IMR-90 (cell line): Measurements from ENCODE around the gene ZNF766. TPM values are rescaled to one million over a fixed set of nuclear protein-coding genes. Genes with fewer than 3 reads are reported as not detected.

Experiments
- ATAC-seq: fragments of 200-7000 bp; cut with Tn5 transposase; 2 replicates; pipeline ENCODE4 v1.9.1; 2020; ENCODE audit warnings: low read depth, mild to moderate bottlenecking, moderate library complexity
- BruUV-seq: library from RNA; stranded (reverse); fragments of 400-500 nt; replicated peaks from 2 replicates; lab custom pipeline; 2021; lab: Mats Ljungman, UMichigan
- CTCF ChIA-PET: fragments of 300-600 bp; formaldehyde crosslinking; extraction: SDS; loops from one replicate; lab custom pipeline; 2021; ENCODE audit warnings: antibody characterized with exemption; lab: Yijun Ruan, JAX
- POLR2A ChIA-PET: fragments of 300-600 bp; sonication (Branson Sonifier 250); formaldehyde crosslinking; loops from one replicate; lab custom pipeline; 2022; ENCODE audit warnings: antibody characterized with exemption; ENCODE audit not compliant: unreplicated experiment; lab: Charles Lee
- DNase-seq: peaks from one replicate; pipeline ENCODE4 v3.0.0; 2013
- H2AFZ ChIP-seq: replicated peaks from 2 replicates; pipeline ENCODE3; 2013; ENCODE audit warnings: low read length, mild to moderate bottlenecking; ENCODE audit not compliant: poor library complexity
- H2AK5ac ChIP-seq: 2 replicates; pipeline ENCODE4 v1.6.1; 2013; ENCODE audit warnings: low read depth, low read length, inconsistent platforms
- H2AK9ac ChIP-seq: replicated peaks from 2 replicates; pipeline ENCODE3; 2013; ENCODE audit warnings: mild to moderate bottlenecking, low read depth, low read length, moderate library complexity; ENCODE audit not compliant: poor library complexity
- H2BK120ac ChIP-seq: 2 replicates; pipeline ENCODE4 v1.6.1; 2013; ENCODE audit warnings: low read depth, low read length, inconsistent platforms
- H2BK15ac ChIP-seq: 3 replicates; pipeline ENCODE4 v1.6.1; 2013; ENCODE audit warnings: low read depth, low read length, inconsistent platforms
- H2BK20ac ChIP-seq: 2 replicates; pipeline ENCODE4 v1.6.1; 2013; ENCODE audit warnings: low read depth, mild to moderate bottlenecking, inconsistent platforms, low read length, moderate library complexity
- H2BK5ac ChIP-seq: 2 replicates; pipeline ENCODE4 v1.6.1; 2013; ENCODE audit warnings: mild to moderate bottlenecking, low read depth, low read length, inconsistent platforms; ENCODE audit not compliant: poor library complexity, severe bottlenecking
- H3K14ac ChIP-seq: replicated peaks from 2 replicates; pipeline ENCODE4 v1.6.1; 2013; ENCODE audit warnings: low read depth, low read length, inconsistent platforms
- H3K18ac ChIP-seq: 2 replicates; pipeline ENCODE4 v1.6.1; 2013; ENCODE audit warnings: low read depth, low read length, control low read depth
- H3K23ac ChIP-seq: 2 replicates; pipeline ENCODE4 v1.6.1; 2013; ENCODE audit warnings: low read depth, low read length, inconsistent platforms
- H3K27ac ChIP-seq: 2 replicates; pipeline ENCODE4 v1.5.1; 2013; ENCODE audit warnings: mild to moderate bottlenecking, control low read depth, low read length; ENCODE audit not compliant: insufficient read depth
- H3K27me3 ChIP-seq: 2 replicates; pipeline ENCODE4 v1.6.1; 2013; ENCODE audit warnings: low read length; ENCODE audit not compliant: control insufficient read depth, insufficient read depth
- H3K36me3 ChIP-seq: 2 replicates; pipeline ENCODE4 v1.6.1; 2013; ENCODE audit warnings: low read length, mixed read lengths; ENCODE audit not compliant: control insufficient read depth, insufficient read depth
- H3K4ac ChIP-seq: 2 replicates; pipeline ENCODE4 v1.6.1; 2013; ENCODE audit warnings: low read depth, low read length, inconsistent platforms
- H3K4me1 ChIP-seq: 2 replicates; pipeline ENCODE4 v1.6.1; 2013; ENCODE audit warnings: low read length, mixed read lengths; ENCODE audit not compliant: control insufficient read depth, insufficient read depth
- H3K4me2 ChIP-seq: 2 replicates; pipeline ENCODE4 v1.6.1; 2013; ENCODE audit warnings: low read depth, mild to moderate bottlenecking, control low read depth, low read length, moderate library complexity
- H3K4me3 ChIP-seq: 2 replicates; pipeline ENCODE4 v1.5.1; 2013; ENCODE audit warnings: low read depth, mild to moderate bottlenecking, control low read depth, low read length, moderate library complexity; ENCODE audit not compliant: insufficient read depth
- H3K56ac ChIP-seq: 2 replicates; pipeline ENCODE4 v1.6.1; 2013; ENCODE audit warnings: low read length, inconsistent platforms; ENCODE audit not compliant: insufficient read depth; ENCODE audit errors: extremely low read depth
- H3K79me1 ChIP-seq, 2 experiments: 2 replicates each; pipeline ENCODE4 v1.6.1; 2013; ENCODE audit warnings: low read length in 2 of 2, inconsistent platforms in 1 of 2, low read depth in 1 of 2
- H3K9ac ChIP-seq: 2 replicates; pipeline ENCODE4 v1.6.1; 2013; ENCODE audit warnings: low read depth, low read length, control low read depth
- H3K9me1 ChIP-seq: 2 replicates; pipeline ENCODE4 v1.6.1; 2013; ENCODE audit warnings: low read length, inconsistent platforms; ENCODE audit not compliant: insufficient read depth
- H3K9me3 ChIP-seq: 2 replicates; pipeline ENCODE4 v1.6.1; 2013; ENCODE audit warnings: low read length; ENCODE audit not compliant: control insufficient read depth, insufficient read depth
- H4K20me1 ChIP-seq: 2 replicates; pipeline ENCODE4 v1.6.1; 2013; ENCODE audit warnings: low read length, inconsistent platforms; ENCODE audit not compliant: insufficient read depth
- H4K5ac ChIP-seq: 2 replicates; pipeline ENCODE4 v1.6.1; 2013; ENCODE audit warnings: mild to moderate bottlenecking, low read depth, low read length, control low read depth
- H4K8ac ChIP-seq, 2 experiments: 2 replicates each; pipeline ENCODE4 v1.6.1; 2013; ENCODE audit warnings: low read depth in 2 of 2, low read length in 2 of 2, control low read depth in 1 of 2, inconsistent platforms in 1 of 2
- H4K91ac ChIP-seq: 2 replicates; pipeline ENCODE4 v1.6.1; 2013; ENCODE audit warnings: low read depth, low read length, inconsistent platforms; ENCODE audit not compliant: insufficient read depth
- BHLHE40 ChIP-seq: fragments of 150-350 bp; IDR thresholded peaks from 2 replicates; pipeline ENCODE4 v1.6.1; 2016; ENCODE audit warnings: mild to moderate bottlenecking, low read depth, low read length
- CHD1 ChIP-seq: IDR thresholded peaks from 2 replicates; pipeline ENCODE4 v1.6.1; 2012; ENCODE audit warnings: low read depth, low read length, improper control_type of control experiment
- FOS ChIP-seq: fragments of 150-350 bp; IDR thresholded peaks from 2 replicates; pipeline ENCODE4 v1.6.1; 2016; ENCODE audit warnings: low read depth, low read length
- MAFK ChIP-seq: IDR thresholded peaks from 2 replicates; pipeline ENCODE4 v1.6.1; 2012; ENCODE audit warnings: low read depth, low read length, improper control_type of control experiment
- MAZ ChIP-seq: IDR thresholded peaks from 2 replicates; pipeline ENCODE4 v1.6.1; 2012; ENCODE audit warnings: low read depth, mild to moderate bottlenecking, low read length, improper control_type of control experiment, moderate library complexity, borderline replicate concordance
- MXI1 ChIP-seq: IDR thresholded peaks from 2 replicates; pipeline ENCODE4 v1.6.1; 2012; ENCODE audit warnings: low read depth, mild to moderate bottlenecking, low read length, moderate library complexity, borderline replicate concordance
- NFE2L2 ChIP-seq: fragments of 150-350 bp; IDR thresholded peaks from 2 replicates; pipeline ENCODE4 v1.6.1; 2016; ENCODE audit warnings: low read depth, mild to moderate bottlenecking, low read length
- POLR2A ChIP-seq: IDR thresholded peaks from 2 replicates; pipeline ENCODE4 v1.6.1; 2012; ENCODE audit warnings: mild to moderate bottlenecking, low read depth, low read length
- RAD21 ChIP-seq: IDR thresholded peaks from 2 replicates; pipeline ENCODE4 v1.6.1; 2012; ENCODE audit warnings: low read length, improper control_type of control experiment
- RCOR1 ChIP-seq: IDR thresholded peaks from 2 replicates; pipeline ENCODE4 v1.6.1; 2012; ENCODE audit warnings: mild to moderate bottlenecking, low read length, improper control_type of control experiment; ENCODE audit not compliant: insufficient replicate concordance
- SMC3 ChIP-seq: fragments of 150-350 bp; IDR thresholded peaks from 2 replicates; pipeline ENCODE4 v1.6.1; 2016; ENCODE audit warnings: low read depth, mild to moderate bottlenecking, antibody characterized with exemption, low read length, moderate library complexity
- WGBS, 2 experiments: methylation state at CpG; one replicate each; pipeline versions ENCODE4 v1.1.5 to v1.1.7; 2013; ENCODE audit warnings: missing lambda C conversion rate in 2 of 2; ENCODE audit not compliant: insufficient read length in 1 of 2; ENCODE audit errors: extremely low coverage in 2 of 2; 5-methylcytosine and 5-hydroxymethylcytosine counted together
- dilution Hi-C: fragments of 300-500 bp; cut with HindIII; formaldehyde crosslinking; loops from one replicate; pipeline ENCODE4 v1.14.3; 2018; ENCODE audit warnings: low sequenced_read_pairs; ENCODE audit not compliant: unreplicated experiment
- in situ Hi-C: fragments of 300-500 bp; cut with MboI; formaldehyde crosslinking; loops from 3 replicates; pipeline ENCODE4 v1.14.3; 2019; ENCODE audit warnings: low sequenced_read_pairs, inconsistent platforms, mixed read lengths
- intact Hi-C: fragments of 100-400 bp; cut with micrococcal nuclease; formaldehyde crosslinking; loops from 2 replicates; pipeline ENCODE4 v1.10.0; 2022
- polyA plus RNA-seq, 3 experiments: library from polyadenylated mRNA; depleted of rRNA; stranded (reverse); fragments of >200 nt; gene quantifications; 2 replicates each; pipeline ENCODE4 v1.2.3, GENCODE V29; 2012; ENCODE audit warnings: low replicate concordance in 1 of 3
- total RNA-seq: library from RNA; depleted of rRNA; stranded (reverse); fragments of >200 nt; gene quantifications from 2 replicates; pipeline ENCODE4 v1.2.3, GENCODE V29; 2012
- TF ChIP-seq, protein P1 (sequence below): conservative IDR thresholded peaks from 2 replicates; pipeline ENCODE4 v1.5.1; 2012; ENCODE audit warnings: mild to moderate bottlenecking, low read depth, low read length, improper control_type of control experiment
- TF ChIP-seq, protein P2 (sequence below): fragments of 150-350 bp; IDR thresholded peaks from 2 replicates; pipeline ENCODE4 v1.6.1; 2017; ENCODE audit warnings: mild to moderate bottlenecking, antibody characterized with exemption, low read length, low read depth

Gene ZNF766
- total and polyA plus RNA-seq, 2 of the 4 experiments (the other 2 are of a cell fraction) = 4.9 to 20.4 TPM

DNA sequence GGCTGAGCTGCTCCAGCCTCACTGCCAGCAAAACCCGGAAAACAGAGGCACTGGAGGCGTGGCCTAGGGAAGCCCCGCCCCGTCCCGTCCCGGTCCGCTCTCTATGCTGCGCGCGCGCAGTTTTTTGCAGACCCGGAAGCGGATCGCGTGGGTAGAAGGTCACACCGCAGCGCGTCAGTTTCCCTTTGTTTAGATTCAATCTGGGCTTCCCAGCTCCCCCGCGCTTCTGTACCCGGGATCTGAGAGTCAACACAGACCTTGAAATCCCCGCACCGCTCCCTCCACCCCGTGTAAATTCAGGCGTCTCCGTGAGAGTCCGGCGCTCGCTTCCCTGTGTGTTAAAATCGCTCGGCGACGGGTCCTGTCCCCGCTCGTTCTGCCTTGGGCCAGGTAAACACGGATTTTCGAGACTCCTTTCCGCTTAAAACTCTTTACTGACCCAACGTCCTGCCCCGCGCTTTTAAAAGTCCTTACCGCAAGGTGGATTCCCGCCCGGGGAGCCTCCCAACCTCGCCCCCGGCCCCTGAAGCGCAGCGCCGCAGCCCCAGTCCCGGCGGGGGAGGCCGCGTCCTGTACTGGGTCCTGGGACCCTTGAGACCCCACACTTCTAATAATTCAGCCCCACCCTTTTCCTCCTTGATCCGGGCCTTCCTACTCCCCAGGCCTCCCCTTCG, 66.9 kb downstream of the ZNF766 start, which contains the start of gene ZNF610 (continued):
- TF ChIP-seq RCOR1 = peak; percentile 21

DNA sequence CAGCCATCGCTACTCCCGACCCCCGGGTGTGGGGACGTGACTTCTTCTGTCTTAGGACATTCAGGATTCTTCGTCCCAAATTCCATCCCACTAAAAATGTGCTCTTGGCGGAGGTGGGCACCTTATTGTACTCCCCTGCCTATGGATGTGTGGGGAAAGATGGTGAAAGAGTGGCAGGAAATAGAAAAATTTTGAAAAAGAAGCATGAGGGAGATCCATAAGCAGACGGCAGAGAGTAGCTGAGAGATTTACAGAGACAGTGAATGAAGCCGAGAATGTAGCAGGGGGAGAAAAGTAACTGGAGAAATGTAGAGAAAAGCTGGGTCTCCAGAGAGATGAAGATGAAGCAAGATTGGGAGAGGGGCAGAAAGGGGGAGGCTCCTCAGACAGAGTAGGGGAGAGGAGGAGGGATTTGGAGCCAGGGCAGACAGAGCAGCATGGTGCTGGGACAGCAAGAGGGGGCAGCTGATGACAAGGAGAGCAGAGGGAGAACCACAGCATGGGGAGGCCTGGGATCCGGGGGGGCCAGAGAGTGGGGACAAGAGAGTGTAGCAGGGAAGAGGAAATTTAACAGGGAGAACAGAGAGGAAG, 67.5 kb downstream of the ZNF766 start:
- H3K27ac ChIP-seq = peak overlapping the region; percentile 74
- H3K9me1 ChIP-seq = no peaks in the 10 kb centered on the region
- H3K4me2 ChIP-seq = peak overlapping the region; percentile 97
- H3K4ac ChIP-seq = peak overlapping the region; percentile 79
- no TSS peak for BruUV-seq
- H3K23ac ChIP-seq = peak overlapping the region; percentile 73; the same call in 1 of the 2 replicates
- in situ Hi-C loops (no loop called here), dilution Hi-C loops (no loop called here), intact Hi-C loops (no loop called here)
- peaks cover 2% of the 10 kb centered on the region; the same call in 1 of the 2 replicates for H3K4me1 ChIP-seq
- H2BK15ac ChIP-seq = no peak overlapping the region
- no peak overlapping the region for H2BK120ac ChIP-seq
- H2BK5ac ChIP-seq = peak overlapping the region; percentile 18
- peaks cover 12% of the 10 kb centered on the region for H3K9me3 ChIP-seq
- peak overlapping the region; percentile 74; the same call in 1 of the 2 replicates for H2AK5ac ChIP-seq
- peaks cover 0 to 8% of the 10 kb centered on the region in 2 experiments; a peak in 1 of 4 replicates for H3K79me1 ChIP-seq
- peak overlapping the region; percentile 85; the same call in 1 of the 2 replicates for H3K14ac ChIP-seq
- H2BK20ac ChIP-seq = no peak overlapping the region
- peak overlapping the region; percentile 86 for H3K4me3 ChIP-seq
- CTCF ChIA-PET = no interaction called here
- H3K36me3 ChIP-seq = peaks cover 3% of the 10 kb centered on the region
- H3K56ac ChIP-seq = no peak overlapping the region
- ATAC-seq = peak; percentile 24
- H4K91ac ChIP-seq = peak overlapping the region; percentile 52; the same call in 1 of the 2 replicates
- POLR2A ChIA-PET = no interaction called here
- no peak overlapping the region; the same call in 1 of the 2 replicates for H3K18ac ChIP-seq
- peak overlapping the region; percentile 83 for H2AFZ ChIP-seq
- peak overlapping the region; percentile 99 for H3K9ac ChIP-seq
- no peaks in the 10 kb centered on the region for H4K20me1 ChIP-seq
- peak; percentile 27 for DNase-seq
- WGBS, 2 experiments = 3% methylated on average over 2 of the region's 9 CpGs; no CpG with 5 or more reads in 1 of the 2 experiments
- no peaks in the 10 kb centered on the region for H3K27me3 ChIP-seq
- H4K5ac ChIP-seq = peak overlapping the region; percentile 56; the same call in 1 of the 2 replicates
- H4K8ac ChIP-seq = peak overlapping the region; percentile 49 to 83
- H2AK9ac ChIP-seq = peak overlapping the region; percentile 84
- TF ChIP-seq MAZ (peak; percentile 51; the same call in 1 of the 2 replicates), SMC3 (no peak), MAFK (no peak), MXI1 (peak; percentile 30; the same call in 1 of the 2 replicates), NFE2L2 (no peak), RCOR1 (no peak), FOS (no peak), POLR2A (peak; percentile 22), BHLHE40 (no peak), RAD21 (no peak), CHD1 (no peak)
- TF ChIP-seq, protein P1, sequence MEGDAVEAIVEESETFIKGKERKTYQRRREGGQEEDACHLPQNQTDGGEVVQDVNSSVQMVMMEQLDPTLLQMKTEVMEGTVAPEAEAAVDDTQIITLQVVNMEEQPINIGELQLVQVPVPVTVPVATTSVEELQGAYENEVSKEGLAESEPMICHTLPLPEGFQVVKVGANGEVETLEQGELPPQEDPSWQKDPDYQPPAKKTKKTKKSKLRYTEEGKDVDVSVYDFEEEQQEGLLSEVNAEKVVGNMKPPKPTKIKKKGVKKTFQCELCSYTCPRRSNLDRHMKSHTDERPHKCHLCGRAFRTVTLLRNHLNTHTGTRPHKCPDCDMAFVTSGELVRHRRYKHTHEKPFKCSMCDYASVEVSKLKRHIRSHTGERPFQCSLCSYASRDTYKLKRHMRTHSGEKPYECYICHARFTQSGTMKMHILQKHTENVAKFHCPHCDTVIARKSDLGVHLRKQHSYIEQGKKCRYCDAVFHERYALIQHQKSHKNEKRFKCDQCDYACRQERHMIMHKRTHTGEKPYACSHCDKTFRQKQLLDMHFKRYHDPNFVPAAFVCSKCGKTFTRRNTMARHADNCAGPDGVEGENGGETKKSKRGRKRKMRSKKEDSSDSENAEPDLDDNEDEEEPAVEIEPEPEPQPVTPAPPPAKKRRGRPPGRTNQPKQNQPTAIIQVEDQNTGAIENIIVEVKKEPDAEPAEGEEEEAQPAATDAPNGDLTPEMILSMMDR = no peak
- TF ChIP-seq, protein P2, sequence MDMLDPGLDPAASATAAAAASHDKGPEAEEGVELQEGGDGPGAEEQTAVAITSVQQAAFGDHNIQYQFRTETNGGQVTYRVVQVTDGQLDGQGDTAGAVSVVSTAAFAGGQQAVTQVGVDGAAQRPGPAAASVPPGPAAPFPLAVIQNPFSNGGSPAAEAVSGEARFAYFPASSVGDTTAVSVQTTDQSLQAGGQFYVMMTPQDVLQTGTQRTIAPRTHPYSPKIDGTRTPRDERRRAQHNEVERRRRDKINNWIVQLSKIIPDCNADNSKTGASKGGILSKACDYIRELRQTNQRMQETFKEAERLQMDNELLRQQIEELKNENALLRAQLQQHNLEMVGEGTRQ = no peak
